Body of pancreas (tissue), 4 donors: Measurements from ENCODE around the gene GPRC5D. TPM values are rescaled to one million over a fixed set of nuclear protein-coding genes. Genes with fewer than 3 reads are reported as not detected.

Experiments used
- ATAC-seq: fragments of 150-250 bp; one replicate; pipeline ENCODE4 v1.9.1; 2016
- DNase-seq, 4 donors: peaks; one replicate each; pipeline ENCODE4 v3.0.0-alpha.2; 2019
- H3K27ac ChIP-seq, 4 donors: fragments of 200-600 bp; sonication (generic); 1 replicate in 3 of 4; 2 replicates in 1 of 4; pipeline versions ENCODE4 v1.5.1 to v1.6.1; 2016 to 2019; ENCODE audit warnings: mild to moderate bottlenecking in 1 of 4, mixed read lengths in 1 of 4, moderate library complexity in 1 of 4
- H3K27me3 ChIP-seq, 2 donors: fragments of 200-600 bp; sonication (generic); one replicate each; pipeline ENCODE4 v1.6.0; 2016; ENCODE audit warnings: mild to moderate bottlenecking in 1 of 2
- H3K36me3 ChIP-seq, 2 donors: fragments of 200-600 bp; sonication (generic); replicated peaks in 1 of 2; 2 replicates each; pipeline ENCODE4 v1.5.1; 2016; ENCODE audit warnings: low read depth in 2 of 2; ENCODE audit not compliant: insufficient read depth in 1 of 2
- H3K4me1 ChIP-seq: fragments of 200-600 bp; sonication (generic); one replicate; pipeline ENCODE4 v1.6.0; 2016
- H3K4me3 ChIP-seq, 2 donors: fragments of 200-600 bp; sonication (generic); 1 replicate in 1 of 2; 2 replicates in 1 of 2; pipeline ENCODE4 v1.5.1; 2016 to 2019
- H3K9me3 ChIP-seq, 3 donors: fragments of 200-600 bp; sonication (generic); 1 replicate in 2 of 3; 2 replicates in 1 of 3; pipeline ENCODE4 v1.5.1; 2016
- POLR2A ChIP-seq, 3 donors: fragments of 450-650 bp; IDR thresholded peaks; one replicate each; pipeline ENCODE4 v1.6.1; 2016; ENCODE audit warnings: antibody characterized with exemption in 3 of 3, mild to moderate bottlenecking in 2 of 3
- WGBS, 2 donors: methylation state at CpG; one replicate each; pipeline ENCODE4 v1.1.5; 2017; 5-methylcytosine and 5-hydroxymethylcytosine counted together
- intact Hi-C: fragments of 100-400 bp; cut with DNase I; formaldehyde crosslinking; loops from one replicate; pipeline ENCODE4 v1.15.1; 2023
- total RNA-seq, 2 donors: library from RNA; depleted of rRNA; stranded (reverse); fragments of >200 nt; gene quantifications; one replicate each; pipeline ENCODE4 v1.1.0, GENCODE V29; 2016
- TF ChIP-seq, protein P1 (sequence below), 7 experiments: fragments of 450-650 bp in 4 of 7; fragments of 200-600 bp in 3 of 7; sonication (generic) in 3 of 7; IDR thresholded peaks; one replicate each; pipeline ENCODE4 v1.5.1; 2016 to 2019; ENCODE audit warnings: antibody characterized with exemption in 7 of 7

GPRC5D gene
- total RNA-seq, 2 donors from 2014 or later: not detected

DNA sequence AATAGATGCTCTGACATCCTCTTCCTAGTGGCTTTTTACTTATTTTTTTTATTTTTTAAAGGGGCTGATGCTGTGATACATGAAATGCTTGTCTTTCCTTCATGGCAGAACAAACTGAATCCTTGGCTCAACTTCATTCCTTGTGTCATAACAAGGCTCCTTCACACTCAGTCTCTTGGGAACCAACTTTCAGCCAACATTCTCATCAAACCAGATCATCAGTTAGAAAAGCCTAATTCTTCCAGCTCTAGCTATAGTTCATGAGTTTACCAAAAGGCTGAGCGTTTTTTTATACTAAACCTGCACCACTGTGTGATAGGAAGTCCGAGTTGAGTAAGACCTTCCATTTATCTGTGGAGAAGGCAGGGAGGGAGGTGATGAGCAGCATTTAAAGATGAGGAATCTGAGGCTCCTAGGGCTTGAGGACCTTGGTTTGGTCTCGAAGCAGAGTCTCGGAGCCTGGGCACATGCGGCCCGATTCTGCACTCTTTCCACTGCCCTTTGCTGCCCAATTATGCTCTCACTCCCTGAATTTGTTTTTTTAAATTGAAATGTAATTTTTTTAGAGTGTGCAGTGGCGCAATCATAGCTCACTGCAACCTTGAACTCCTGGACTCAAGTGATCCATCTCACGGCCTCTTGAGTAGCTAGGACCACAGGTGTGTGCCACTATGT lies 8.2 kb downstream of the GPRC5D start:
- TF ChIP-seq POLR2A (IDR thresholded peaks at IDR 0.05): no peak
- TF ChIP-seq, protein P1, sequence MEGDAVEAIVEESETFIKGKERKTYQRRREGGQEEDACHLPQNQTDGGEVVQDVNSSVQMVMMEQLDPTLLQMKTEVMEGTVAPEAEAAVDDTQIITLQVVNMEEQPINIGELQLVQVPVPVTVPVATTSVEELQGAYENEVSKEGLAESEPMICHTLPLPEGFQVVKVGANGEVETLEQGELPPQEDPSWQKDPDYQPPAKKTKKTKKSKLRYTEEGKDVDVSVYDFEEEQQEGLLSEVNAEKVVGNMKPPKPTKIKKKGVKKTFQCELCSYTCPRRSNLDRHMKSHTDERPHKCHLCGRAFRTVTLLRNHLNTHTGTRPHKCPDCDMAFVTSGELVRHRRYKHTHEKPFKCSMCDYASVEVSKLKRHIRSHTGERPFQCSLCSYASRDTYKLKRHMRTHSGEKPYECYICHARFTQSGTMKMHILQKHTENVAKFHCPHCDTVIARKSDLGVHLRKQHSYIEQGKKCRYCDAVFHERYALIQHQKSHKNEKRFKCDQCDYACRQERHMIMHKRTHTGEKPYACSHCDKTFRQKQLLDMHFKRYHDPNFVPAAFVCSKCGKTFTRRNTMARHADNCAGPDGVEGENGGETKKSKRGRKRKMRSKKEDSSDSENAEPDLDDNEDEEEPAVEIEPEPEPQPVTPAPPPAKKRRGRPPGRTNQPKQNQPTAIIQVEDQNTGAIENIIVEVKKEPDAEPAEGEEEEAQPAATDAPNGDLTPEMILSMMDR (IDR thresholded peaks at IDR 0.05): no peak
- H3K27me3 ChIP-seq: no peaks in the 10 kb centered on the region
- 84 to 95% methylated on average over 8 of the region's 8 CpGs for WGBS, 2 donors
- H3K27ac ChIP-seq: no peak overlapping the region
- DNase-seq: peak in 1 of 4 donors; percentile 10
- peaks cover 5% of the 10 kb centered on the region for H3K4me1 ChIP-seq
- ATAC-seq: no peak
- no peaks in the 10 kb centered on the region for H3K9me3 ChIP-seq
- intact Hi-C loops: no loop called here
- no peaks in the 10 kb centered on the region for H3K36me3 ChIP-seq
- H3K4me3 ChIP-seq: no peak overlapping the region

DNA sequence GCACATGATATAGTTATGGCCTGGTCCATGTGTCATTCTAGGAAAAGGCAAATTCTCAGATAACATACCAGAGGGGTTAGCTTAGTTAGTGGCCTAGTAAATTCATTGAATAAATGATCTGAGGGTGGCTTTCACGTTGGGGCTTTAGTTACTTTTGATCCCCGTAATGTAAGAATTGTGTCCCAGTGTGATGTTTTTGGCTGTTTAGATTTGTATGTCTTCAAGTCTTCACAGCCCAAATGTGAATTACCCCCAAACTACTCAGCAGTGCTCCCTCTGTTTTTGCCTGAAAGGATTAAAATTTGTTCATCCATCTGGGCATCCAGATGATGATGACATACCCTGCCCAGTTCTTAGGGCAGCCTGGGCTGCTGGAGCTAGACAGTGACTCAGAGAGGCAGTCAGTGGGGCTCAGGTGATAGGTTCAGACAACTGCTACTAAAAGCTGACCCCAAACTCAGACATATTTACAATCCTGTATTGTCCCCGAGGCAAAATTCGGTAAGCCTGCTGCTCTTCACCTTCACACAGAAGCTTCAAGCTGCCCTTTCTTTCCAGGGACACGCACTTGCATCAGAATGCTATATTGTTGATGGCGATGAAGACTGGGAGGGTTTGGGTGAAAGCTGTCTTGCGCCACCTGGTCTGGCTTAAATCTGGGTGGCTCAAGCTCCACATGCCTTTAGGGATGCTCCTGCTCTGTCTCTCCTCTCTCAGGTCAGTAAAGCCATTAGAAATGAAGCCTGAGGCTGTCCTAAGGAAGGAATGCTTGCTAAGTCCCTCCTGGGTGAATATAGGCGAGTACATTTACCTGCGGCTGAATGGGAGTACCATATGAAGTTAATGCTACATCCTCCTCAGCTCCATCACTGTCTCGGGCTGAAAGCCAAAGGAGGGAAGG lies 10.3 kb downstream of the GPRC5D start:
- Histone ChIP-seq H3K9me3 (no peaks in the 10 kb centered on the region), H3K27me3 (no peaks in the 10 kb centered on the region), H3K4me3 (no peak overlapping the region), H3K4me1 (no peaks in the 10 kb centered on the region), H3K27ac (no peak overlapping the region), H3K36me3 (no peaks in the 10 kb centered on the region)
- no peak for ATAC-seq
- WGBS, 2 donors: 86 to 94% methylated on average over 8 to 10 of the region's 10 CpGs
- DNase-seq: no peak
- intact Hi-C loops: no loop called here
- TF ChIP-seq, protein P1 (IDR thresholded peaks at IDR 0.05): no peak
- TF ChIP-seq POLR2A (IDR thresholded peaks at IDR 0.05): no peak

DNA sequence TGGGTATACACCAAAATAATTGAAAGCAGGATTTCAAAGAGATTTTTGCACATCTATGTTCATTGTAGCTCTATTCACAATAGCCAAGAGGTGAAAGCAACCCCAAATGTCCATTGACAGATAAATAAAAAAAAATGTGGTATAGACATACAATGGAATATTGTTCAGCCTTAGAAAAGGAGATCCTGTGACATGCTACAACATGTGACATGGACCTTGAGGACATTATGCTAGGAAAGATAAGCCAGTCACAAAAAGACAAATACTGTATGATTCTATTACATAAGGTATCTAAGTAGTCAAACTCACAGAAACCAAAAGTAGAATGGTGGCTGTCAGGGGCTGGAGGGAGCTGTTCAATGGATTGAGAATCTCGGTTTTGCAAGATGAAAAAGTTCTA lies 12.1 kb downstream of the GPRC5D start:
- WGBS, 2 donors: 74 to 89% methylated on average over 1 of the region's 1 CpG
- ATAC-seq: no peak
- intact Hi-C loops: no loop called here

DNA sequence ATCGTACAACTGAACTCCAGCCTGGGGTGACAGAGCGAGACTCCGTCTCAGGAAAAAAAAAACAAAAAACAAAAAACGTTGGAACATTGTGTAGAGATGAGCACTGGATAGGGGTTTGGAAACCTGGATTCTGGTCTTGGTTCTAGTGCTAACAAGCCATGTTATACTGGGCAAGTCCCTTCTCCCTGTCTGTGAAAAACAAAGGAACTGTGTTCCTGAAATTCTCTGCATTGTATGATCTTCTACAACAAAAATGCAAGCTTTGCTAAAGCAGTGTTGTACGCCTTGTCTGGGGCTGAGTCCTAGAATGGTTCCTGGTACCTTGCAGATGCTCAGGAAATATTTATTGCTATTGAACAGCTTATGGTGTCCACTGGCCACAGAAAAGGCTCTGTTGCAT lies 13.4 kb downstream of the GPRC5D start:
- DNase-seq (no peak), ATAC-seq (no peak)
- 70 to 83% methylated on average over 5 of the region's 5 CpGs for WGBS, 2 donors
- H3K27me3 ChIP-seq: no peaks in the 10 kb centered on the region
- H3K4me3 ChIP-seq: no peak overlapping the region
- no peaks in the 10 kb centered on the region for H3K9me3 ChIP-seq
- TF ChIP-seq, protein P1 (IDR thresholded peaks at IDR 0.05): no peak
- no peak for TF ChIP-seq POLR2A (IDR thresholded peaks at IDR 0.05)
- H3K4me1 ChIP-seq: no peaks in the 10 kb centered on the region
- H3K27ac ChIP-seq: no peak overlapping the region
- intact Hi-C loops: no loop called here
- no peaks in the 10 kb centered on the region for H3K36me3 ChIP-seq

More for the DNA sequence above, 12.1 kb downstream of the GPRC5D start:
- no peak for DNase-seq
- no peaks in the 10 kb centered on the region for H3K36me3 ChIP-seq
- H3K4me3 ChIP-seq: no peak overlapping the region
- no peak for TF ChIP-seq POLR2A (IDR thresholded peaks at IDR 0.05)
- TF ChIP-seq, protein P1 (IDR thresholded peaks at IDR 0.05): no peak
- no peaks in the 10 kb centered on the region for H3K27me3 ChIP-seq
- no peaks in the 10 kb centered on the region for H3K4me1 ChIP-seq
- no peaks in the 10 kb centered on the region for H3K9me3 ChIP-seq
- no peak overlapping the region for H3K27ac ChIP-seq
